SU-DHL-6 (cell line): ENCODE data around the gene DCHS1.

Source experiments
- H2AFZ ChIP-seq: fragments of 200-600 bp; sonication (generic); 2 replicates; pipeline ENCODE4 v1.6.1; 2014; ENCODE audit warnings: low read depth, mild to moderate bottlenecking, moderate library complexity, mixed read lengths, antibody characterized with exemption, low read length; ENCODE audit not compliant: severe bottlenecking
- H3F3A ChIP-seq: fragments of 200-600 bp; shearing (Covaris generic); 2 replicates; pipeline ENCODE4 v1.6.0; 2016; ENCODE audit warnings: antibody characterized with exemption, mild to moderate bottlenecking; ENCODE audit not compliant: insufficient read depth
- H3K27ac ChIP-seq: fragments of 200-600 bp; sonication (generic); 2 replicates; pipeline ENCODE4 v1.5.1; 2016; ENCODE audit warnings: low read depth, mild to moderate bottlenecking, low read length, moderate library complexity, mixed read lengths
- H3K27me3 ChIP-seq: fragments of 200-600 bp; sonication (generic), shearing (Covaris generic); 2 replicates; pipeline ENCODE4 v1.6.0; 2014; ENCODE audit warnings: mild to moderate bottlenecking, low read length
- H3K36me3 ChIP-seq: fragments of 200-600 bp; sonication (generic); 2 replicates; pipeline ENCODE4 v1.6.1; 2014; ENCODE audit warnings: mild to moderate bottlenecking, low read length, mixed read lengths
- H3K4me2 ChIP-seq: fragments of 300-600, 200-600 bp; shearing (Covaris generic), sonication (generic); 2 replicates; pipeline ENCODE4 v1.6.0; 2014; ENCODE audit warnings: low read length, low read depth, mild to moderate bottlenecking; ENCODE audit not compliant: poor library complexity, severe bottlenecking
- H3K4me3 ChIP-seq: fragments of 200-600 bp; sonication (generic); 2 replicates; pipeline ENCODE4 v1.5.1; 2014; ENCODE audit warnings: antibody characterized with exemption, low read length, mild to moderate bottlenecking, mixed read lengths; ENCODE audit not compliant: insufficient read depth, poor library complexity, severe bottlenecking
- H3K79me2 ChIP-seq: fragments of 200-600 bp; sonication (generic); 2 replicates; pipeline ENCODE4 v1.6.1; 2014; ENCODE audit warnings: mild to moderate bottlenecking, low read length, moderate library complexity; ENCODE audit not compliant: insufficient read depth
- H3K9ac ChIP-seq: fragments of 200-600 bp; sonication (generic); 2 replicates; pipeline ENCODE4 v1.7.0; 2014; ENCODE audit warnings: mild to moderate bottlenecking, low read length
- H3K9me2 ChIP-seq: fragments of 200-600 bp; sonication (generic); replicated peaks from 2 replicates; pipeline ENCODE4 v1.6.1; 2014; ENCODE audit warnings: low read length; ENCODE audit not compliant: insufficient read depth
- H3K9me3 ChIP-seq: fragments of 200-600 bp; sonication (generic); 2 replicates; pipeline ENCODE4 v1.6.1; 2014; ENCODE audit warnings: low read length, mixed read lengths; ENCODE audit not compliant: insufficient read depth
- H4K20me1 ChIP-seq: fragments of 200-600 bp; sonication (generic); 2 replicates; pipeline ENCODE4 v1.6.1; 2014; ENCODE audit warnings: low read depth, mild to moderate bottlenecking, antibody characterized with exemption, low read length, moderate library complexity, mixed read lengths
- CTCF ChIP-seq: fragments of 200-600 bp; sonication (generic); IDR thresholded peaks from one replicate; pipeline ENCODE4 v1.5.1; 2017; ENCODE audit warnings: antibody characterized with exemption, mild to moderate bottlenecking, low read length, moderate library complexity; ENCODE audit not compliant: insufficient read depth, poor library complexity, severe bottlenecking
- EZH2phosphoT487 ChIP-seq: fragments of 200-600 bp; sonication (generic), shearing (Covaris generic); conservative IDR thresholded peaks from 2 replicates; pipeline ENCODE4 v1.6.1; 2018; ENCODE audit warnings: mild to moderate bottlenecking, antibody characterized with exemption, low read length, moderate library complexity, mixed read lengths

The DCHS1 gene

DNA sequence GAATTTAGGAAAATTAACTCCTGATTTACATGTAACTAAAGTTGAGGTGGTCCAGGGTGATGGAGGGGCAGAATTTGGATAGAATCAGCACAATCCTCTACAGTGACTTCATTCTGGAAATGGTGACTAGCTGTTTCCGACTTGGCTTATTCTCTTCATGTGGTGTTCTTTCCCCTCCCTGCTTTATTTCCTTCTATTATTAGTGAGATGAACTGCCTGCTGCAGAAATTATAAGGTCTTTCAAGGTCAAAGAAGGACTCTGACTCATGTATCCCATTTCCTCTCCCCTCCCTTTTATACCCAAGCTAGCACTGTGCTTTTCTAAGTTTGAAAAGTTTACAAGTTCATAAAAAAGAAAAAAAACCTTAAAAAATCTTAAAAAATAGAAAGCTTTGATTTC lies 39.8 kb upstream of the DCHS1 start:
- Histone ChIP-seq H3K4me3 (no peak overlapping the region), H3K79me2 (no peaks in the 10 kb centered on the region), H3K9ac (no peak overlapping the region), H3K9me2 (no peaks in the 10 kb centered on the region), H3K9me3 (no peaks in the 10 kb centered on the region), H4K20me1 (no peaks in the 10 kb centered on the region), H3F3A (no peaks in the 10 kb centered on the region), H2AFZ (no peak overlapping the region), H3K4me2 (no peak overlapping the region), H3K36me3 (no peaks in the 10 kb centered on the region), H3K27me3 (no peaks in the 10 kb centered on the region), H3K27ac (no peak overlapping the region)
- TF ChIP-seq CTCF (no peak), EZH2phosphoT487 (no peak)

DNA sequence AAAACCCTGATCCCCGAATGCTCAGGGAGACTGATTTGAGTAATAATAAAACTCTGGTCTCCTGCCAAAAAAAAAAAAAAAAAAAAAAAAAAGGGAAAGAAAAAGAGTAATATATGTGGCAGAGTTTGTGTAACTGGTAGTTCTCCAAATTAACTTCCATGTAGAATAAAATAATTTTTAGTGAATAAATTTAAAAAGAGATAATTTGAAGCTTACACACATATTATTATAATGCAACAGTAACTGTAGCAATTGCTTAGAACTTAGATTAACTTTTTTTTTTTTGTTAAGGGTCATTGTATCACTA lies 38.6 kb upstream of the DCHS1 start:
- no peak overlapping the region for H3K27ac ChIP-seq
- no peaks in the 10 kb centered on the region for H4K20me1 ChIP-seq
- H3K4me2 ChIP-seq = no peak overlapping the region

GRCh38 chr11:6693342-6694228 lies 38.0 kb upstream of the DCHS1 start:
- Histone ChIP-seq H3K4me2 (no peak overlapping the region), H2AFZ (no peak overlapping the region)
- TF ChIP-seq CTCF (no peak), EZH2phosphoT487 (no peak)

More for the DNA sequence above, 38.6 kb upstream of the DCHS1 start:
- TF ChIP-seq CTCF = no peak
- no peak overlapping the region for H2AFZ ChIP-seq
- no peaks in the 10 kb centered on the region for H3K9me2 ChIP-seq
- no peaks in the 10 kb centered on the region for H3K9me3 ChIP-seq
- no peaks in the 10 kb centered on the region for H3K36me3 ChIP-seq
- H3K4me3 ChIP-seq = no peak overlapping the region
- H3F3A ChIP-seq = no peaks in the 10 kb centered on the region
- no peak overlapping the region for H3K9ac ChIP-seq
- no peaks in the 10 kb centered on the region for H3K27me3 ChIP-seq
- no peaks in the 10 kb centered on the region for H3K79me2 ChIP-seq

More at GRCh38 chr11:6693342-6694228, 38.0 kb upstream of the DCHS1 start:
- no peaks in the 10 kb centered on the region for H4K20me1 ChIP-seq
- no peak overlapping the region for H3K9ac ChIP-seq
- no peak overlapping the region for H3K4me3 ChIP-seq
- H3K27ac ChIP-seq = no peak overlapping the region
- no peaks in the 10 kb centered on the region for H3K36me3 ChIP-seq
- H3K9me3 ChIP-seq = no peaks in the 10 kb centered on the region
- H3K27me3 ChIP-seq = no peaks in the 10 kb centered on the region
- H3F3A ChIP-seq = no peaks in the 10 kb centered on the region
- no peaks in the 10 kb centered on the region for H3K79me2 ChIP-seq
- H3K9me2 ChIP-seq = no peaks in the 10 kb centered on the region
